Stimulated activated CD4-positive, alpha-beta T cell treated with anti-CD3 and anti-CD28 coated beads, Interleukin-1b, Interleukin-23, amount 100 ng/mL, for 1 hour (primary cell): ENCODE measurements around the gene NAE1.

Experiments
- DNase-seq, 2 donors: peaks; one replicate each; pipeline ENCODE4 v3.0.0-alpha.2; 2020; ENCODE audit warnings: low read depth in 2 of 2

The NAE1 gene

GRCh38 chr16:66850115-66850815, 19.5 kb upstream of the NAE1 start:
- DNase-seq: no peak

GRCh38 chr16:66849549-66849948, 18.8 kb upstream of the NAE1 start:
- no peak for DNase-seq

GRCh38 chr16:66849021-66849420, 18.2 kb upstream of the NAE1 start:
- DNase-seq: no peak

GRCh38 chr16:66848172-66848571, 17.4 kb upstream of the NAE1 start:
- no peak for DNase-seq

GRCh38 chr16:66847533-66848067, 16.8 kb upstream of the NAE1 start:
- no peak for DNase-seq

- DNase-seq: no peak
Measured at GRCh38 chr16:66846831-66847230, 16.1 kb upstream of the NAE1 start.

GRCh38 chr16:66846266-66846665, 15.5 kb upstream of the NAE1 start:
- no peak for DNase-seq

GRCh38 chr16:66845791-66846221, 15.0 kb upstream of the NAE1 start:
- DNase-seq: no peak

GRCh38 chr16:66845080-66845410, 14.3 kb upstream of the NAE1 start:
- DNase-seq: no peak

- DNase-seq: no peak
Measured at GRCh38 chr16:66844342-66845079, 13.7 kb upstream of the NAE1 start, which contains the start of gene CA7. CA7 (plus strand) TSS chr16:66844414; CDS start chr16:66844488, 74 bp downstream.

- DNase-seq: no peak
Measured at GRCh38 chr16:66844009-66844341, 13.2 kb upstream of the NAE1 start.

GRCh38 chr16:66843191-66843590, 12.4 kb upstream of the NAE1 start:
- no peak for DNase-seq

- no peak for DNase-seq
Measured at GRCh38 chr16:66842765-66843164, 12.0 kb upstream of the NAE1 start.

- no peak for DNase-seq
Measured at GRCh38 chr16:66841366-66841765, 10.6 kb upstream of the NAE1 start.

- no peak for DNase-seq
Measured at GRCh38 chr16:66840883-66841282, 10.1 kb upstream of the NAE1 start.

GRCh38 chr16:66834746-66835145, 4.0 kb upstream of the NAE1 start:
- DNase-seq: no peak

- DNase-seq: no peak
Measured at GRCh38 chr16:66832661-66833305, 2.0 kb upstream of the NAE1 start.

- DNase-seq: no peak
Measured at GRCh38 chr16:66832190-66832589, 1.4 kb upstream of the NAE1 start.

- no peak for DNase-seq
Measured at GRCh38 chr16:66824006-66824405, 6.8 kb downstream of the NAE1 start.

- DNase-seq: no peak
Measured at GRCh38 chr16:66814734-66815133, 16.0 kb downstream of the NAE1 start.

GRCh38 chr16:66811043-66811442, 19.7 kb downstream of the NAE1 start:
- no peak for DNase-seq

GRCh38 chr16:66810391-66810790, 20.4 kb downstream of the NAE1 start:
- DNase-seq: no peak

GRCh38 chr16:66809765-66810164, 21.0 kb downstream of the NAE1 start:
- no peak for DNase-seq
